SK-N-MC (cell line): ENCODE data around the gene OSMR.

Experiments used
- EZH2 ChIP-seq: fragments of 200-600 bp; sonication (generic); IDR thresholded peaks from one replicate; pipeline ENCODE4 v1.6.1; 2017; ENCODE audit warnings: antibody characterized with exemption
- FOXP2 ChIP-seq: optimal IDR thresholded peaks from 2 replicates; pipeline ENCODE3; 2011; ENCODE audit warnings: mild to moderate bottlenecking, moderate library complexity; ENCODE audit not compliant: insufficient read depth; ENCODE audit errors: extremely low read length, control extremely low read depth
- POLR2AphosphoS5 ChIP-seq: IDR thresholded peaks from 2 replicates; pipeline ENCODE4 v1.6.1; 2012; ENCODE audit warnings: mild to moderate bottlenecking, low read depth, low read length, borderline replicate concordance

GRCh38 chr5:38889424-38889823, 43.6 kb downstream of the OSMR start:
- TF ChIP-seq EZH2 (no peak), POLR2AphosphoS5 (no peak), FOXP2 (no peak)
